K562 (cell line): ENCODE measurements around the gene PDE6D. TPM values are rescaled to one million over a fixed set of nuclear protein-coding genes. Genes with fewer than 3 reads are reported as not detected.

Experiments
- ATAC-seq: fragments of 200-7000 bp; cut with Tn5 transposase; 3 replicates; pipeline ENCODE4 v1.9.1; 2020; ENCODE audit warnings: moderate library complexity
- BruUV-seq: library from RNA; stranded (reverse); fragments of 400-500 nt; replicated peaks from 2 replicates; lab custom pipeline; 2021; lab: Mats Ljungman, UMichigan
- CTCF ChIA-PET: fragments of 300-600 bp; formaldehyde crosslinking; extraction: SDS; loops from one replicate; lab custom pipeline; 2021; ENCODE audit warnings: low intra/inter-chr PET ratio; lab: Yijun Ruan, JAX
- POLR2A ChIA-PET: fragments of 300-600, 350-650 bp; sonication (Branson Sonifier 250); formaldehyde crosslinking; extraction: SDS; loops from one replicate; lab custom pipeline; 2021; ENCODE audit warnings: antibody characterized with exemption, inconsistent platforms; lab: Yijun Ruan, JAX
- DNase-seq, 4 experiments: peaks; one replicate each; pipeline versions ENCODE4 v3.0.0 to v3.0.0-alpha.2; 2011 to 2018; ENCODE audit warnings: low spot score in 3 of 4, mixed read lengths in 3 of 4; ENCODE audit errors: extremely low read depth in 1 of 4
- FAIRE-seq: peaks from 2 replicates; lab custom pipeline; 2011; peaks lifted over from hg19 to GRCh38; lab: Jason Lieb, UNC
- H2AFZ ChIP-seq: 2 replicates; pipeline ENCODE4 v1.6.0; 2011; ENCODE audit warnings: low read depth, low read length, control low read depth, inconsistent platforms
- H3K27ac ChIP-seq: fragments of 200-600 bp; 3 replicates; pipeline ENCODE4 v1.8.0; 2011; ENCODE audit warnings: low read depth, mild to moderate bottlenecking, control low read depth, inconsistent platforms, low read length, moderate library complexity, mixed read lengths; ENCODE audit errors: extremely low read depth
- H3K27me3 ChIP-seq, 2 experiments: fragments of 300-600 bp in 1 of 2; 2 replicates in 1 of 2; 3 replicates in 1 of 2; pipeline versions ENCODE4 v1.6.0 to v1.8.0; 2011; ENCODE audit warnings: inconsistent platforms in 2 of 2, low read length in 2 of 2, mild to moderate bottlenecking in 1 of 2, mixed read lengths in 1 of 2, moderate library complexity in 1 of 2; ENCODE audit not compliant: control insufficient read depth in 2 of 2, insufficient read depth in 2 of 2
- H3K36me3 ChIP-seq: fragments of 300-600 bp; 3 replicates; pipeline ENCODE4 v1.8.0; 2011; ENCODE audit warnings: mild to moderate bottlenecking, low read length, inconsistent platforms; ENCODE audit not compliant: control insufficient read depth, insufficient read depth
- H3K4me1 ChIP-seq, 2 experiments: fragments of 200-600 bp in 1 of 2; replicated peaks in 1 of 2; 2 replicates in 1 of 2; 3 replicates in 1 of 2; pipeline versions ENCODE4 v1.5.1 to v1.8.0; 2011; ENCODE audit warnings: inconsistent platforms in 2 of 2, low read length in 2 of 2, mild to moderate bottlenecking in 1 of 2, mixed read lengths in 1 of 2, moderate library complexity in 1 of 2; ENCODE audit not compliant: control insufficient read depth in 2 of 2, insufficient read depth in 2 of 2
- H3K4me2 ChIP-seq: 2 replicates; pipeline ENCODE4 v1.6.1; 2011; ENCODE audit warnings: low read length, control low read depth, inconsistent platforms, mixed read lengths; ENCODE audit not compliant: insufficient read depth
- H3K4me3 ChIP-seq: fragments of 200-600 bp; sonication (generic), shearing (Covaris generic); 2 replicates; pipeline ENCODE4 v1.5.1; 2016; ENCODE audit warnings: control low read depth, inconsistent platforms
- H3K79me2 ChIP-seq: fragments of 200-600 bp; 3 replicates; pipeline ENCODE4 v1.8.0; 2011; ENCODE audit warnings: low read length, inconsistent platforms; ENCODE audit not compliant: control insufficient read depth, insufficient read depth
- H3K9ac ChIP-seq, 2 experiments: 2 replicates each; pipeline versions ENCODE4 v1.6.0 to v1.6.1; 2011; ENCODE audit warnings: low read depth in 2 of 2, low read length in 2 of 2, control low read depth in 1 of 2, inconsistent platforms in 1 of 2, mild to moderate bottlenecking in 1 of 2, mixed read lengths in 1 of 2; ENCODE audit not compliant: insufficient read depth in 1 of 2
- H3K9me1 ChIP-seq: one replicate; pipeline ENCODE4 v1.6.0; 2011; ENCODE audit warnings: inconsistent platforms, mild to moderate bottlenecking, low read length, moderate library complexity; ENCODE audit not compliant: control insufficient read depth, insufficient read depth
- H3K9me3 ChIP-seq: replicated peaks from 2 replicates; pipeline ENCODE4 v1.5.1; 2011; ENCODE audit warnings: low read depth, low read length, inconsistent platforms; ENCODE audit not compliant: control insufficient read depth, insufficient read depth
- H4K20me1 ChIP-seq: replicated peaks from 2 replicates; pipeline ENCODE4 v1.6.1; 2011; ENCODE audit warnings: low read length, inconsistent platforms, mixed read lengths; ENCODE audit not compliant: control insufficient read depth, insufficient read depth
- BRF2 ChIP-seq: IDR thresholded peaks from 3 replicates; pipeline ENCODE4 v1.6.1; 2011; ENCODE audit warnings: borderline replicate concordance, mild to moderate bottlenecking; ENCODE audit not compliant: insufficient read length, insufficient read depth
- EHMT2 ChIP-seq: fragments of 450-650 bp; IDR thresholded peaks from 2 replicates; pipeline ENCODE4 v1.6.1; 2018; ENCODE audit warnings: antibody characterized with exemption
- FOXP1 ChIP-seq: sonication (generic); formaldehyde crosslinking; IDR thresholded peaks from 2 replicates; pipeline ENCODE4 v1.8.0; 2022; ENCODE audit warnings: mild to moderate bottlenecking, missing genetic modification reagents
- FUS ChIP-seq: fragments of 200-400 bp; formaldehyde crosslinking; optimal IDR thresholded peaks from 2 replicates; pipeline ENCODE3; 2017; ENCODE audit warnings: low read depth, low read length
- GATAD2B ChIP-seq: fragments of 450-650 bp; IDR thresholded peaks from 2 replicates; pipeline ENCODE4 v1.6.1; 2017; ENCODE audit warnings: mild to moderate bottlenecking, borderline replicate concordance
- MEF2A ChIP-seq: IDR thresholded peaks from 2 replicates; pipeline ENCODE4 v1.6.1; 2011; ENCODE audit warnings: low read depth, mild to moderate bottlenecking, low read length, moderate library complexity; ENCODE audit not compliant: control insufficient read depth
- PML ChIP-seq: IDR thresholded peaks from 2 replicates; pipeline ENCODE4 v1.6.1; 2012; ENCODE audit warnings: low read length, inconsistent platforms
- SIN3A ChIP-seq, 2 experiments: fragments of 150-350 bp in 1 of 2; IDR thresholded peaks; 2 replicates each; pipeline ENCODE4 v1.6.1; 2011 to 2016; ENCODE audit warnings: borderline replicate concordance in 2 of 2, low read depth in 2 of 2, low read length in 2 of 2, mild to moderate bottlenecking in 2 of 2, moderate library complexity in 2 of 2; ENCODE audit not compliant: control insufficient read depth in 1 of 2
- STAT5A ChIP-seq: IDR thresholded peaks from 2 replicates; pipeline ENCODE4 v1.6.1; 2012; ENCODE audit warnings: low read length, inconsistent platforms, borderline replicate concordance
- TFAP4 ChIP-seq: sonication (generic); formaldehyde crosslinking; IDR thresholded peaks from 2 replicates; pipeline ENCODE4 v1.8.0; 2022; ENCODE audit warnings: missing genetic modification reagents, mild to moderate bottlenecking, moderate library complexity, borderline replicate concordance
- ZKSCAN1 ChIP-seq: fragments of 150-350 bp; IDR thresholded peaks from 2 replicates; pipeline ENCODE4 v1.6.1; 2016; ENCODE audit warnings: low read depth, low read length
- ZNF609 ChIP-seq: sonication (generic); formaldehyde crosslinking; IDR thresholded peaks from 2 replicates; pipeline ENCODE4 v1.8.1; 2023; ENCODE audit warnings: missing genetic modification reagents, mild to moderate bottlenecking, borderline replicate concordance
- WGBS: fragments of 100-300 bp; shearing (Covaris generic); methylation state at CpG from one replicate; pipeline ENCODE4 v1.1.6; 2016; ENCODE audit warnings: low coverage, mixed read lengths; ENCODE audit not compliant: insufficient coverage; ENCODE audit errors: missing lambda C conversion rate; 5-methylcytosine and 5-hydroxymethylcytosine counted together
- in situ Hi-C: fragments of 300-500 bp; cut with MboI; formaldehyde crosslinking; loops from 4 replicates; pipeline ENCODE4 v1.15.0; 2018; ENCODE audit warnings: inconsistent platforms, mixed read lengths
- intact Hi-C: fragments of 100-400 bp; cut with micrococcal nuclease; formaldehyde crosslinking; loops from 2 replicates; pipeline ENCODE4 v1.14.2; 2022
- polyA plus RNA-seq, 8 experiments: library from polyadenylated mRNA; depleted of rRNA in 4 of 8; stranded (reverse) in 5 of 8; unstranded in 3 of 8; fragments of >200 nt; fragmentation: Nextera tagmentation in 2 of 8; fragmentation: Illumina TruSeq in 1 of 8; extraction: Ambion mirVana in 2 of 8; extraction: Trizol in 1 of 8; gene quantifications; 2 replicates each; pipeline versions ENCODE4 v1.2.1 to v1.2.3, GENCODE V29; 2011 to 2014; ENCODE audit warnings: inconsistent platforms in 1 of 8, missing spikeins in 1 of 8
- total RNA-seq, 7 experiments: library from RNA; depleted of rRNA in 6 of 7; stranded (reverse); fragments of >200 nt in 6 of 7; fragmentation: Illumina TruSeq in 2 of 7; extraction: Trizol in 2 of 7; gene quantifications; 2 replicates each; pipeline versions ENCODE4 v1.2.1 to v1.2.3, GENCODE V29; 2011 to 2021; ENCODE audit warnings: low replicate concordance in 1 of 7

PDE6D gene
- total and polyA plus RNA-seq, 9 of the 15 experiments (the other 6 are each of a cell fraction or from before 2014, with no cell fraction given) = 0.65 to 11.6 (median 7.0) TPM

- ChIA-PET CTCF (interaction anchor here (0.7 to 4.1 kb wide), 5 partner anchors 17 to 150 kb away, joined by 3 to 45 read pairs (median 9); no protein-coding TSS in a partner anchor), POLR2A (interaction anchor here (0.5 to 1.9 kb wide), 19 partner anchors 11 to 868 kb away, joined by 3 to 9 read pairs (median 4); no protein-coding TSS in a partner anchor)
- H3K79me2 ChIP-seq = peaks cover 39% of the 10 kb centered on the region
- H3K36me3 ChIP-seq = peaks cover 30% of the 10 kb centered on the region
- ATAC-seq = peak; percentile 62
- H3K27ac ChIP-seq = peak overlapping the region; percentile 52; the same call in 2 of the 3 replicates
- WGBS = 15% methylated on average over 11 of the region's 15 CpGs
- H3K9me1 ChIP-seq = peaks cover 7% of the 10 kb centered on the region
- H3K4me3 ChIP-seq = no peak overlapping the region
- no peak overlapping the region for H2AFZ ChIP-seq
- no peak overlapping the region for H3K4me2 ChIP-seq
- peak; percentile 62 for FAIRE-seq
- peak overlapping the region in 1 of 2 experiments; percentile 65; a peak in 2 of 4 replicates for H3K9ac ChIP-seq
- in situ Hi-C loops (loop anchor here (5.0 kb wide), 2 partner anchors 37 to 107 kb away; no protein-coding TSS in a partner anchor), intact Hi-C loops (no loop called here)
- no TSS peak for BruUV-seq
- DNase-seq = peak; percentile 43 to 85 (median 58)
- H4K20me1 ChIP-seq = peaks cover 45% of the 10 kb centered on the region
- H3K4me1 ChIP-seq = peaks cover 32 to 63% of the 10 kb centered on the region in 2 experiments; a peak in 4 of 5 replicates
- H3K27me3 ChIP-seq = no peaks in the 10 kb centered on the region
- no peaks in the 10 kb centered on the region for H3K9me3 ChIP-seq
- TF ChIP-seq PML = peak; percentile 37
- no peak for TF ChIP-seq BRF2
- TF ChIP-seq FOXP1 (CRISPR knock-in tag) = peak; percentile 61; the same call in 1 of the 2 replicates
- TF ChIP-seq FUS = no peak
- peak; percentile 39; the same call in 1 of the 2 replicates for TF ChIP-seq STAT5A
- no peak for TF ChIP-seq GATAD2B
- 0 out of 2 replicates have a peak, but pooled peaks have one; percentile 40 for TF ChIP-seq MEF2A
- peak; percentile 80 for TF ChIP-seq ZKSCAN1
- TF ChIP-seq ZNF609 (CRISPR knock-in tag) = no peak
- TF ChIP-seq TFAP4 (CRISPR knock-in tag) = peak; percentile 61; the same call in 1 of the 2 replicates
- TF ChIP-seq EHMT2 = no peak
- peak in 1 of 2 experiments; percentile 98; a peak in 2 of 4 replicates for TF ChIP-seq SIN3A (IDR thresholded peaks at IDR 0.05; ENCODE audit: borderline replicate concordance in 2 of 2, control insufficient read depth in 1 of 2, low read depth in 2 of 2, low read length in 2 of 2)
Measured at GRCh38 chr2:231713730-231714638, 67.1 kb downstream of the PDE6D start.
